Measurements from ENCODE around the gene SBNO2. TPM values are rescaled to one million over a fixed set of nuclear protein-coding genes. Genes with fewer than 3 reads are reported as not detected.

Gene SBNO2
- total RNA-seq, 3 donors from 2014 or later, result 58.0 to 86.6 (median 74.6) TPM

GRCh38 chr19:1073063-1073955 is 100.8 kb downstream of the SBNO2 start:
- Histone ChIP-seq H3K36me3 (ENCODE audit: low read depth) (no peaks in the 10 kb centered on the region), H3K4me3 (no peak overlapping the region), H3K4me1 (ENCODE audit: low read depth) (peaks cover 40% of the 10 kb centered on the region), H3K9me3 (no peaks in the 10 kb centered on the region)
- DNase-seq (peak in 1 of 3 donors; percentile 62), ATAC-seq (no peak)
- intact Hi-C loops (cut with DNase I, micrococcal nuclease), result no loop called here
- TF ChIP-seq CTCF (IDR thresholded peaks at IDR 0.05), result no peak

- ATAC-seq (no peak), DNase-seq (no peak)
- Histone ChIP-seq H3K36me3 (ENCODE audit: low read depth) (no peaks in the 10 kb centered on the region), H3K9me3 (no peaks in the 10 kb centered on the region), H3K4me3 (no peak overlapping the region), H3K4me1 (ENCODE audit: low read depth) (peaks cover 39% of the 10 kb centered on the region)
- no peak for TF ChIP-seq CTCF (IDR thresholded peaks at IDR 0.05)
- intact Hi-C loops (cut with DNase I, micrococcal nuclease), result no loop called here
These were observed 101.6 kb downstream of the SBNO2 start for GRCh38 chr19:1072371-1073015.

GRCh38 chr19:1070931-1071791 is 102.9 kb downstream of the SBNO2 start:
- TF ChIP-seq CTCF (IDR thresholded peaks at IDR 0.05), result no peak

GRCh38 chr19:1070576-1070930 is 103.5 kb downstream of the SBNO2 start:
- ATAC-seq (no peak), DNase-seq (no peak)
- no peaks in the 10 kb centered on the region for H3K36me3 ChIP-seq (ENCODE audit: low read depth)
- intact Hi-C loops (cut with DNase I, micrococcal nuclease), result no loop called here
- no peak overlapping the region for H3K4me3 ChIP-seq
- no peak for TF ChIP-seq CTCF (IDR thresholded peaks at IDR 0.05)
- no peaks in the 10 kb centered on the region for H3K9me3 ChIP-seq
- peaks cover 49% of the 10 kb centered on the region for H3K4me1 ChIP-seq (ENCODE audit: low read depth)

More at GRCh38 chr19:1070931-1071791, 102.9 kb downstream of the SBNO2 start:
- DNase-seq (peak in 1 of 3 donors; percentile 67), ATAC-seq (no peak)
- no peaks in the 10 kb centered on the region for H3K36me3 ChIP-seq (ENCODE audit: low read depth)
- H3K4me1 ChIP-seq (ENCODE audit: low read depth), result peaks cover 49% of the 10 kb centered on the region
- H3K9me3 ChIP-seq, result no peaks in the 10 kb centered on the region
- intact Hi-C loops (cut with DNase I, micrococcal nuclease), result no loop called here
- no peak overlapping the region for H3K4me3 ChIP-seq

- H3K9me3 ChIP-seq, result no peaks in the 10 kb centered on the region
- ATAC-seq (peak; percentile 59), DNase-seq (peak; percentile 72 to 92 (median 81))
- no peak overlapping the region for H3K4me3 ChIP-seq
- H3K36me3 ChIP-seq (ENCODE audit: low read depth), result no peaks in the 10 kb centered on the region
- peaks cover 48% of the 10 kb centered on the region for H3K4me1 ChIP-seq (ENCODE audit: low read depth)
- no peak for TF ChIP-seq CTCF (IDR thresholded peaks at IDR 0.05)
- intact Hi-C loops (cut with DNase I, micrococcal nuclease), result no loop called here
These were observed 104.9 kb downstream of the SBNO2 start for GRCh38 chr19:1069009-1069779.

Measured in mucosa of descending colon (tissue), 3 donors.